PFSK-1 (cell line): Measurements from ENCODE around the gene CEACAM1.

Experiments
- FOXP2 ChIP-seq: optimal IDR thresholded peaks from 2 replicates; pipeline ENCODE3; 2011; ENCODE audit warnings: borderline replicate concordance, control low read depth, inconsistent platforms; ENCODE audit not compliant: insufficient read depth; ENCODE audit errors: extremely low read length, extremely low read depth
- POLR2AphosphoS5 ChIP-seq: IDR thresholded peaks from 2 replicates; pipeline ENCODE4 v1.6.1; 2012; ENCODE audit warnings: low read depth, mild to moderate bottlenecking, control low read depth, low read length, moderate library complexity
- SIN3A ChIP-seq: IDR thresholded peaks from 2 replicates; pipeline ENCODE4 v1.6.1; 2012; ENCODE audit warnings: mild to moderate bottlenecking, low read length, moderate library complexity, borderline replicate concordance; ENCODE audit not compliant: insufficient read depth
- TAF1 ChIP-seq: IDR thresholded peaks from 2 replicates; pipeline ENCODE4 v1.6.1; 2012; ENCODE audit warnings: low read length, control low read depth, borderline replicate concordance; ENCODE audit not compliant: insufficient read depth
- TF ChIP-seq, protein P1 (sequence below), 2 experiments: IDR thresholded peaks; 2 replicates each; pipeline versions ENCODE4 v1.6.1 to v1.8.0; 2011 to 2012; ENCODE audit warnings: low read depth in 2 of 2, low read length in 2 of 2, control low read depth in 1 of 2, inconsistent platforms in 1 of 2, mild to moderate bottlenecking in 1 of 2, moderate library complexity in 1 of 2; ENCODE audit not compliant: insufficient read depth in 1 of 2

DNA sequence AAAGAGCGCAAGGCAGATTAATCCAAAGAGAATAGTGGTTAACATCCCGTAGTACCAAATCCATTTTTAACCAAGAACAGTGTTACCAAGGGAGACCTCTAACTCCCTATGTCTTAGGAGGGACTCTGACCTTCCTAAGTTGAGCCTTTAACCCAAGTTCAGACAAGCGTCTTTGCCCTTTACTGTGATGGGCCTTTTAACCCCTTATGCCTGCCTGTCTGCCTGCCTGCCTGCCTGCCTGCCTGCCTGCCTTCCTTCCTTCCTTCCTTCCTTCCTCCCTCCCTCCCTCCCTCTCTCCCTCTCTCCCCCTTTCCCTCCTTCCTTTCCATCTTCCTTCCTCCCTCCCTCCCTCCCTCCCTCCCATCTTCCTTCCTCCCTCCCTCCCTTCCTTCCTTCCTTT lies 32.6 kb downstream of the CEACAM1 start:
- TF ChIP-seq POLR2AphosphoS5: no peak
- TF ChIP-seq TAF1: no peak
- TF ChIP-seq, protein P1, sequence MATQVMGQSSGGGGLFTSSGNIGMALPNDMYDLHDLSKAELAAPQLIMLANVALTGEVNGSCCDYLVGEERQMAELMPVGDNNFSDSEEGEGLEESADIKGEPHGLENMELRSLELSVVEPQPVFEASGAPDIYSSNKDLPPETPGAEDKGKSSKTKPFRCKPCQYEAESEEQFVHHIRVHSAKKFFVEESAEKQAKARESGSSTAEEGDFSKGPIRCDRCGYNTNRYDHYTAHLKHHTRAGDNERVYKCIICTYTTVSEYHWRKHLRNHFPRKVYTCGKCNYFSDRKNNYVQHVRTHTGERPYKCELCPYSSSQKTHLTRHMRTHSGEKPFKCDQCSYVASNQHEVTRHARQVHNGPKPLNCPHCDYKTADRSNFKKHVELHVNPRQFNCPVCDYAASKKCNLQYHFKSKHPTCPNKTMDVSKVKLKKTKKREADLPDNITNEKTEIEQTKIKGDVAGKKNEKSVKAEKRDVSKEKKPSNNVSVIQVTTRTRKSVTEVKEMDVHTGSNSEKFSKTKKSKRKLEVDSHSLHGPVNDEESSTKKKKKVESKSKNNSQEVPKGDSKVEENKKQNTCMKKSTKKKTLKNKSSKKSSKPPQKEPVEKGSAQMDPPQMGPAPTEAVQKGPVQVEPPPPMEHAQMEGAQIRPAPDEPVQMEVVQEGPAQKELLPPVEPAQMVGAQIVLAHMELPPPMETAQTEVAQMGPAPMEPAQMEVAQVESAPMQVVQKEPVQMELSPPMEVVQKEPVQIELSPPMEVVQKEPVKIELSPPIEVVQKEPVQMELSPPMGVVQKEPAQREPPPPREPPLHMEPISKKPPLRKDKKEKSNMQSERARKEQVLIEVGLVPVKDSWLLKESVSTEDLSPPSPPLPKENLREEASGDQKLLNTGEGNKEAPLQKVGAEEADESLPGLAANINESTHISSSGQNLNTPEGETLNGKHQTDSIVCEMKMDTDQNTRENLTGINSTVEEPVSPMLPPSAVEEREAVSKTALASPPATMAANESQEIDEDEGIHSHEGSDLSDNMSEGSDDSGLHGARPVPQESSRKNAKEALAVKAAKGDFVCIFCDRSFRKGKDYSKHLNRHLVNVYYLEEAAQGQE (IDR thresholded peaks at IDR 0.05; ENCODE audit: insufficient read depth in 1 of 2, low read depth in 2 of 2, low read length in 2 of 2): no peak
- no peak for TF ChIP-seq SIN3A
- TF ChIP-seq FOXP2: no peak
